BLaER1 treated with 17β-estradiol and CSF1 and Interleukin-3, amounts not matched to agents 10 nM and 100 nM (cell line): Measurements from ENCODE around the gene STAMBP.
A peak's percentile ranks its signal among the peaks of the same experiment; 100 is the strongest.
"Not testable (repeated sequence)": the region's sequence is repeated elsewhere in the genome, so short reads cannot be mapped to it uniquely, and the experiment has no call there.

ENCODE experiments used
- H3K27ac ChIP-seq, 11 experiments: shearing (Covaris generic); formaldehyde crosslinking; 2 replicates each; pipeline ENCODE4 v1.8.1; 2022
- H3K27me3 ChIP-seq, 11 experiments: shearing (Covaris generic); formaldehyde crosslinking; 2 replicates each; pipeline ENCODE4 v1.8.1; 2022
- H3K36me3 ChIP-seq, 11 experiments: shearing (Covaris generic); formaldehyde crosslinking; 2 replicates each; pipeline ENCODE4 v1.8.1; 2022
- H3K4me1 ChIP-seq, 10 experiments: shearing (Covaris generic); formaldehyde crosslinking; 2 replicates each; pipeline ENCODE4 v1.8.1; 2022
- H3K4me2 ChIP-seq, 11 experiments: shearing (Covaris generic); formaldehyde crosslinking; 2 replicates each; pipeline ENCODE4 v1.8.1; 2022
- H3K4me3 ChIP-seq, 10 experiments: shearing (Covaris generic); formaldehyde crosslinking; 2 replicates each; pipeline ENCODE4 v1.8.1; 2022
- H3K9ac ChIP-seq, 11 experiments: shearing (Covaris generic); formaldehyde crosslinking; 2 replicates each; pipeline ENCODE4 v1.8.1; 2022
- H3K9me3 ChIP-seq, 11 experiments: shearing (Covaris generic); formaldehyde crosslinking; replicated peaks in 1 of 11; 2 replicates each; pipeline ENCODE4 v1.8.1; 2022
- H4K20me1 ChIP-seq, 11 experiments: shearing (Covaris generic); formaldehyde crosslinking; 2 replicates each; pipeline ENCODE4 v1.8.1; 2022
- Cebpa-rat ChIP-seq, 11 experiments: shearing (Covaris generic); IDR thresholded peaks; 2 replicates each; pipeline ENCODE4 v1.8.1; 2022

The STAMBP gene

GRCh38 chr2:73868204-73868978 lies 39.6 kb downstream of the STAMBP start:
- no peak overlapping the region for H3K27ac ChIP-seq

DNA sequence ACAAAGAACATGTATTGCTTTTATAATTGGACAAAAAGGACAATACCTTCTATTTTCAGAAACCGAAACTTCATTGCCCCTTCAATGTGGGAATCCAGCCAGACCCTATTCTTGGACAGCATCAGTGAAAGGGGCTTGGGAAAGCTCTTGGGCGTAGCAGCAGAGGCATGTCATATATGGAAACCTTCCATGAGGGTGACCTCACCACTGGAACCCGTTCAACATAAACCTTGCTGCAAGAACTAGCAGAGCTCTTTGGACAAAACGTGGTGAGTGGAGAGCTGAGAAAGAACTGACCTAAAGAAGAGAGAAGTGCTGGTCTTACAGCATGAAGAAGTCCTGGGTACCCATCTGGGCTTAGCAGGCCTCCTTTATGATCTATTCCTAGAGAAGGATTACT lies 41.3 kb downstream of the STAMBP start:
- no peaks in the 10 kb centered on the region for H4K20me1 ChIP-seq
- peaks cover 15 to 38% (median 23%) of the 10 kb centered on the region in 11 experiments for H3K36me3 ChIP-seq
- H3K4me2 ChIP-seq, result no peak overlapping the region
- H3K9me3 ChIP-seq, result no peaks in the 10 kb centered on the region
- no peak overlapping the region for H3K9ac ChIP-seq
- no peaks in the 10 kb centered on the region for H3K4me1 ChIP-seq
- no peak overlapping the region for H3K4me3 ChIP-seq
- H3K27me3 ChIP-seq, result no peaks in the 10 kb centered on the region
- no peak for TF ChIP-seq Cebpa-rat (IDR thresholded peaks at IDR 0.05)
- no peak overlapping the region for H3K27ac ChIP-seq

More at GRCh38 chr2:73868204-73868978, 39.6 kb downstream of the STAMBP start:
- no peaks in the 10 kb centered on the region for H4K20me1 ChIP-seq
- no peaks in the 10 kb centered on the region for H3K4me1 ChIP-seq
- H3K9me3 ChIP-seq, result no peaks in the 10 kb centered on the region
- no peaks in the 10 kb centered on the region for H3K27me3 ChIP-seq
- H3K36me3 ChIP-seq, result peaks cover 32 to 55% (median 40%) of the 10 kb centered on the region in 11 experiments
- no peak overlapping the region for H3K4me3 ChIP-seq
- no peak overlapping the region for H3K9ac ChIP-seq
- TF ChIP-seq Cebpa-rat (IDR thresholded peaks at IDR 0.05), result no peak
- H3K4me2 ChIP-seq, result no peak overlapping the region

DNA sequence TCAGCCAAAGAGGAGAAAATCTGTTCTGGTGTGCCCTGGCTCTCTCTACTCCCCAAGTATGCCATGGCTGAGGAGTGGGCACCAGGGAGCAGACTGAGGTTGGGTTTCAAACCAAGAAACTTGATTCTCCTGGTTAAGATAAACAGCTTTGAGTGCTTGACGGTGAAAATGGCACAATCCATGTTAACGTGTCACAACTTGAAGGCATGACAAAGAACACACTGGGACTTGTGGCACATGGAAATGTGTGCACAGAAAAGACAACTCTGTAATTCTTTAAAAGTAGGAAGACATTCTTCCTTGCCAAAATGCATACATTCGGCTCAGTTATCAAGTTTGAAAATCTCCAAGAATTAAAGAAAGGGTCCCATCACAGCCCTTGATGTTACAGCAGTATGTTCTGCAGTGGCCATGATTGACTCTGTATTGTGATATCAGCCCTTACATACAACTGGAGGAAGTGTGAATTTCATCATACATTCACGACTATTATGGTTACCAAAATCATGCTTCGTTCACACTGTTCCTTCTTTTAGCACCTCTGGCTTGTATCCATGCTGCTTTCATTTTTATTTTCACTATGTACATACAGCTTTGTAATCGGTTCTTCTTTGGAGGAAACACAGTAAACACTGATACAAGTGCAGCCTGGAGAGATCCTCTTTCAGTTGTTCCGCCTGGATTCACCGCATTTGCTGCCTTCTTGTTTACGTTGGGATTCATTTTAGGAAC lies 48.5 kb downstream of the STAMBP start:
- Histone ChIP-seq H3K27me3 (no peaks in the 10 kb centered on the region), H4K20me1 (no peaks in the 10 kb centered on the region), H3K4me1 (peaks cover 0 to 10% (median 0%) of the 10 kb centered on the region in 10 experiments; a peak in 6 of 20 replicates), H3K36me3 (peaks cover 0 to 3% (median 0%) of the 10 kb centered on the region in 11 experiments; a peak in 2 of 22 replicates), H3K9ac (no peak overlapping the region), H3K4me3 (no peak overlapping the region), H3K9me3 (no peaks in the 10 kb centered on the region), H3K27ac (peak overlapping the region in 1 of 11 experiments; percentile 26; a peak in 1 of 22 replicates), H3K4me2 (peak overlapping the region in 3 of 11 experiments; percentile 4 to 44 (median 16); a peak in 2 of 22 replicates)
- TF ChIP-seq Cebpa-rat (IDR thresholded peaks at IDR 0.05), result no peak

DNA sequence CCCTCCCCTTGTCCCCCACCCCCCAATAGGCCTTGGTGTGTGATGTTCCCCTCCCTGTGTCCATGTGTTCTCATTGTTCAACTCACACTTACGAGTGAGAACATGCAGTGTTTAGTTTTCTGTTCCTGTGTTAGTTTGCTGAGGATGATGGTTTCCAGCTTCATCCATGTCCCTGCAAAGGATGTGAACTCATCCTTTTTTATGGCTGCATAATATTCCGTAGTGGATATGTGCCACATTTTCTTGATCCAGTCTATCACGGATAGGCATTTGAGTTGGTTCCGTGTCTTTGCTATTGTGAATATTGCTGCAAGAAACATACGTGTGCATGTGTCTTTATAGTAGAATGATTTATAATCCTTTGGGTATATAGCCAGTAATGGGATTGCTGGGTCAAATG lies 49.2 kb downstream of the STAMBP start:
- not testable (repeated sequence) for H3K9me3 ChIP-seq, H4K20me1 ChIP-seq, H3K4me1 ChIP-seq, H3K9ac ChIP-seq, H3K27me3 ChIP-seq, H3K4me2 ChIP-seq, H3K36me3 ChIP-seq, H3K27ac ChIP-seq, H3K4me3 ChIP-seq

DNA sequence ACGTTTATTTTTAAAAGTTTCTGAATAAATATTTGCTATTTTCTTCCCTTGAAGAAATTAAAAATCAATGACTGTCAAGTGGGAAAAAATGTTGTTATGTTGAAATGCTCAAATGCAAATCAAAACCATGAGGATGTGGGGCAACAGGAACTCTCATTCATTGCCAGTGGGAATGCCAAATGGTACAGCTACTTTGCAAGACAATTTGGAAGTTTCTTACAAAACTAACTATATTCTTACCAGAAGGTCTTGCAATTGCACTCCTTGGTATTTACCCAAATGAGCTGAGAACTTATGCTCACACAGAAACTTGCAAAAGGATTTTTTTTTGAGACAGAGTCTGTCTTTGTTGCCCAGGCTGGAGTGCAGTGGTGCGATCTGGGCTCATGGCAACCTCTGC lies 56.6 kb downstream of the STAMBP start:
- H3K36me3 ChIP-seq, result no peaks in the 10 kb centered on the region
- no peak for TF ChIP-seq Cebpa-rat (IDR thresholded peaks at IDR 0.05)
- no peaks in the 10 kb centered on the region for H4K20me1 ChIP-seq
- no peak overlapping the region for H3K4me3 ChIP-seq
- no peak overlapping the region for H3K4me2 ChIP-seq
- no peaks in the 10 kb centered on the region for H3K27me3 ChIP-seq
- H3K4me1 ChIP-seq, result no peaks in the 10 kb centered on the region
- H3K27ac ChIP-seq, result no peak overlapping the region
- no peaks in the 10 kb centered on the region for H3K9me3 ChIP-seq
- no peak overlapping the region for H3K9ac ChIP-seq

DNA sequence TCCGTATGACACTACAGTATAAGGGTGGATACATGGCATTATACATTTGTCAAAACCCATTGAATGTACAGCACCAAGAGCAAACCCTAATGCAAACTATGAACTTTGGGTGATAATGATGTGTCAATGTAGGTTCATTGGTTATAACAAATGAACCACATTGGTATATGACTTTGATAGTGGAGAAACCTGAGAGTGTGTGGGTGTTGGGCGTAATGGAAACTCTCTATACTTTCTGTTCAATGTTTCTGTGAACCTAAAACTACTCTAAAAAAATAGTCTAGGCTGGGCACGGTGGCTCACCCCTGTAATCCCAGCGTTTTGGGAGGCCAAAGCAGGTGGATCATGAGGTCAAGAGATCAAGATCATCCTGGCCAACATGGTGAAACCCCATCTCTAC lies 57.6 kb downstream of the STAMBP start:
- TF ChIP-seq Cebpa-rat (IDR thresholded peaks at IDR 0.05), result no peak
- no peaks in the 10 kb centered on the region for H3K9me3 ChIP-seq
- H3K4me3 ChIP-seq, result no peak overlapping the region
- H3K9ac ChIP-seq, result no peak overlapping the region
- no peaks in the 10 kb centered on the region for H3K27me3 ChIP-seq
- no peak overlapping the region for H3K4me2 ChIP-seq
- H3K27ac ChIP-seq, result no peak overlapping the region
- H3K36me3 ChIP-seq, result no peaks in the 10 kb centered on the region
- H4K20me1 ChIP-seq, result no peaks in the 10 kb centered on the region
- no peaks in the 10 kb centered on the region for H3K4me1 ChIP-seq

- H3K36me3 ChIP-seq, H3K27ac ChIP-seq, H3K9me3 ChIP-seq, H3K9ac ChIP-seq, H4K20me1 ChIP-seq, H3K4me1 ChIP-seq, H3K4me2 ChIP-seq, H3K27me3 ChIP-seq, H3K4me3 ChIP-seq: not testable (repeated sequence)
Observed at GRCh38 chr2:73887596-73888353, 59.0 kb downstream of the STAMBP start.

DNA sequence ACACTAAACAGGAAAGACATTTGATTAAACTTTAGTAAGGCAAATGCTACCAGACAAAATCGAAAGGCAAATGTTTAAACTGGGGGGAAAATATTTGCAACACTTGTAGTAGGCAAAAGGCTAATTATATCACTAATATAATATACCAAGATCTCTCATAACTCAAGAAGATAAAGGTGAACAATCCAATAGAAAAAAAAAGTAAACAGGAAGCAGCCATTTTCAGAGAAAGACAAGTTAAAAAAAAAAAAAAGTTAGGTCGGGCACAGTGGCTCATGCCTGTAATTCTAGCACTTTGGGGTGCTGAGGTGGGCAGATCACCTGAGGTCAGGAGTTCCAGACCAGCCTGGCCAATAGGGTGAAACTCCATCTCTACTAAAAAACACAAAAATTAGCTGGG lies 59.6 kb downstream of the STAMBP start:
- no peak overlapping the region for H3K27ac ChIP-seq
- no peaks in the 10 kb centered on the region for H3K27me3 ChIP-seq
- H3K36me3 ChIP-seq, result no peaks in the 10 kb centered on the region
- no peaks in the 10 kb centered on the region for H3K9me3 ChIP-seq
- H3K9ac ChIP-seq, result no peak overlapping the region
- H4K20me1 ChIP-seq, result no peaks in the 10 kb centered on the region
- no peak overlapping the region for H3K4me2 ChIP-seq
- H3K4me1 ChIP-seq, result no peaks in the 10 kb centered on the region
- H3K4me3 ChIP-seq, result no peak overlapping the region
- no peak for TF ChIP-seq Cebpa-rat (IDR thresholded peaks at IDR 0.05)

DNA sequence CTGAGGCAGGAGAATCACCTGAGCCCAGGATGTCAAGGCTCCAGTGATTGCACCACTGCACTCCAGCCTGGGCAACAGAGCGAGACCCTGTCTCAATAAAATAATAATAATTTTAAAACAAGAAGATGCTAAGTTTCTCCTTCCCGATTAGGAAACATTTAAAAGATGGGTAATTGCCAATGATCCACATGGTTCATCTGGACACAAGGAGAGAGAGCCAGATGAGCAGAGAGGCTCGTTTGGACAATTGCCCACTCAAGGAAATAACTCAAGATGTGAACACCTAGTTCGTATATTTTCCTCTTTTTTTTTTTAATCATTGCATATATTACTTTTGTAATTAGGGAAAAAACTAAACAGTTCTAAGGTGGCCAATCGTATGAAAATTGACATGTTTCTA lies 60.4 kb downstream of the STAMBP start:
- no peak overlapping the region for H3K9ac ChIP-seq
- no peaks in the 10 kb centered on the region for H3K9me3 ChIP-seq
- no peaks in the 10 kb centered on the region for H3K4me1 ChIP-seq
- no peaks in the 10 kb centered on the region for H4K20me1 ChIP-seq
- no peak for TF ChIP-seq Cebpa-rat (IDR thresholded peaks at IDR 0.05)
- no peak overlapping the region for H3K4me2 ChIP-seq
- H3K27me3 ChIP-seq, result no peaks in the 10 kb centered on the region
- no peaks in the 10 kb centered on the region for H3K36me3 ChIP-seq
- H3K4me3 ChIP-seq, result no peak overlapping the region
- no peak overlapping the region for H3K27ac ChIP-seq
